Measurements from ENCODE around the gene DLK2. TPM values are rescaled to one million over a fixed set of nuclear protein-coding genes. Genes with fewer than 3 reads are reported as not detected.
"Not testable (repeated sequence)": the region's sequence is repeated elsewhere in the genome, so short reads cannot be mapped to it uniquely, and the experiment has no call there.

Gene DLK2
- total RNA-seq, 1 donor from 2014 or later = 3.9 TPM

DNA sequence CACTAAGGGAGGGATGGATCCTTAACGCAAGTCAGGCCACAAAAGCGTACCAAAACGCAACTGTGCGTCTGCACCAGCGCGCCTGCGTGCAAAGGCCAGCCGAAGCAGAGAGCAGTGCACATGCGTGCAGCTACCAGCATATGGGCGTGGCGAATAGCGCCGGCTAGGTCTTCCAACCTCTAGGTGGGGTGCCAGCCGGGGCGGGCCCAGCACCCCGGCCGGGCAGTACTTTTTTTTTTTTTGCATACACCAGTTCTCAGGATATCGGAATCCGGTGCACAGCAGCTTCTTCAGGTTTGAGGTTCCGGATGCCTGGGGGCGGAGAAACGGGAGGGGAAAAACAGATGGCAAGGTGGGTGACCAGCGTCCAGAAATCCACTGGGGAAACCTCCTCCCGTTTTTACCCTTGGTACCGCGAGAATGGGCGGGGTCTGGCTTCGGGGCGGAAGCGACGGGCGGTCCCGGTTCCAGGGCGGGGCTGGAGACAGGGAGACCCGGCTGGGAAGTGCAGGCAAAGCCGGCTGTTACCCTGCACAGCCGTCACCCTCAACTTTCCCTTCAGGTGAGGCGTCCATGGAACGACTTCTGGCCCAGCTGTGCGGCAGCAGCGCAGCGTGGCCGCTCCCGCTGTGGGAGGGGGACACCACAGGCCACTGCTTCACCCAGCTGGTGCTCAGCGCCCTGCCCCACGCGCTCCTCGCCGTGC is 27.8 kb downstream of the DLK2 start, which contains the start of gene ABCC10:
TSS of gene ABCC10 (plus strand) at position 136 of the 706 bp plus-strand sequence. CDS start at position 574, 438 bp downstream.
- no peaks in the 10 kb centered on the region for H3K9me3 ChIP-seq
- intact Hi-C loops (cut with DNase I) = loop anchor here (2.0 kb wide), 1 partner anchor 59 kb away; the partner anchor contains the start of gene ZNF318
- H3K27ac ChIP-seq = peak within 1 kb of the TSS; percentile 82
- DNase-seq (ENCODE audit: extremely low spot score in 2 of 2) = peak in 1 of 2 donors; percentile 96
- H3K27me3 ChIP-seq = no peaks in the 10 kb centered on the region
- H3K36me3 ChIP-seq = no peaks in the 10 kb centered on the region
- TF ChIP-seq POLR2A (IDR thresholded peaks at IDR 0.05) (peak in 1 of 2 donors; percentile 46), POLR2AphosphoS5 (IDR thresholded peaks at IDR 0.05; ENCODE audit: insufficient read depth in 1 of 2, low read depth in 1 of 2) (peak; percentile 86 to 95)
- TF ChIP-seq, protein P1, sequence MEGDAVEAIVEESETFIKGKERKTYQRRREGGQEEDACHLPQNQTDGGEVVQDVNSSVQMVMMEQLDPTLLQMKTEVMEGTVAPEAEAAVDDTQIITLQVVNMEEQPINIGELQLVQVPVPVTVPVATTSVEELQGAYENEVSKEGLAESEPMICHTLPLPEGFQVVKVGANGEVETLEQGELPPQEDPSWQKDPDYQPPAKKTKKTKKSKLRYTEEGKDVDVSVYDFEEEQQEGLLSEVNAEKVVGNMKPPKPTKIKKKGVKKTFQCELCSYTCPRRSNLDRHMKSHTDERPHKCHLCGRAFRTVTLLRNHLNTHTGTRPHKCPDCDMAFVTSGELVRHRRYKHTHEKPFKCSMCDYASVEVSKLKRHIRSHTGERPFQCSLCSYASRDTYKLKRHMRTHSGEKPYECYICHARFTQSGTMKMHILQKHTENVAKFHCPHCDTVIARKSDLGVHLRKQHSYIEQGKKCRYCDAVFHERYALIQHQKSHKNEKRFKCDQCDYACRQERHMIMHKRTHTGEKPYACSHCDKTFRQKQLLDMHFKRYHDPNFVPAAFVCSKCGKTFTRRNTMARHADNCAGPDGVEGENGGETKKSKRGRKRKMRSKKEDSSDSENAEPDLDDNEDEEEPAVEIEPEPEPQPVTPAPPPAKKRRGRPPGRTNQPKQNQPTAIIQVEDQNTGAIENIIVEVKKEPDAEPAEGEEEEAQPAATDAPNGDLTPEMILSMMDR (IDR thresholded peaks at IDR 0.05) = peak in 2 of 3 experiments; percentile 21 to 47
- H3K4me1 ChIP-seq = peaks cover 24% of the 10 kb centered on the region
- peak within 1 kb of the TSS; percentile 55 to 82 for H3K4me3 ChIP-seq

- Histone ChIP-seq H3K9me3 (no peaks in the 10 kb centered on the region), H3K27ac (peak overlapping the region; percentile 82), H3K4me1 (peaks cover 24% of the 10 kb centered on the region), H3K36me3 (no peaks in the 10 kb centered on the region), H3K27me3 (no peaks in the 10 kb centered on the region), H3K4me3 (peak overlapping the region; percentile 55 to 82)
- no peak for DNase-seq (ENCODE audit: extremely low spot score in 2 of 2)
- TF ChIP-seq, protein P1 (IDR thresholded peaks at IDR 0.05) = no peak
- TF ChIP-seq POLR2A (IDR thresholded peaks at IDR 0.05) (no peak), POLR2AphosphoS5 (IDR thresholded peaks at IDR 0.05; ENCODE audit: insufficient read depth in 1 of 2, low read depth in 1 of 2) (no peak)
- intact Hi-C loops (cut with DNase I) = loop anchor here (2.0 kb wide), 1 partner anchor 58 kb away; the partner anchor contains the start of gene ZNF318
Observed at GRCh38 chr6:43426928-43427405, 28.4 kb downstream of the DLK2 start.

DNA sequence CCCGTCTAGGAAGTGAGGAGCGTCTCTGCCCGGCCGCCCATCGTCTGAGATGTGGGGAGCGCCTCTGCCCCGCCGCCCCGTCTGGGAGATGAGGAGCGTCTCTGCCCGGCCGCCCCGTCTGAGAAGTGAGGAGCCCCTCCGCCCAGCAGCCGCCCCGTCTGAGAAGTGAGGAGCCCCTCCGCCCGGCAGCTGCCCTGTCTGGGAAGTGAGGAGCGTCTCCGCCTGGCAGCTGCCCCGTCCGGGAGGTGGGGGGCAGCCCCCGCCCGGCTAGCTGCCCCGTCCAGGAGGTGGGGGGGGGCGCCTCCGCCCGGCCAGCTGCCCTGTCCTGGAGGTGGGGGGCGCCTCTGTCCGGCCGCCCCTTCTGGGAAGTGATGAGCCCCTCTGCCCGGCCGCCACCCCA is 30.3 kb downstream of the DLK2 start:
- H3K36me3 ChIP-seq; intact Hi-C loops (cut with DNase I); H3K9me3 ChIP-seq; H3K27me3 ChIP-seq; H3K4me3 ChIP-seq; H3K27ac ChIP-seq; DNase-seq (ENCODE audit: extremely low spot score in 2 of 2): not testable (repeated sequence)
- H3K4me1 ChIP-seq = peaks cover 21% of the 10 kb centered on the region

DNA sequence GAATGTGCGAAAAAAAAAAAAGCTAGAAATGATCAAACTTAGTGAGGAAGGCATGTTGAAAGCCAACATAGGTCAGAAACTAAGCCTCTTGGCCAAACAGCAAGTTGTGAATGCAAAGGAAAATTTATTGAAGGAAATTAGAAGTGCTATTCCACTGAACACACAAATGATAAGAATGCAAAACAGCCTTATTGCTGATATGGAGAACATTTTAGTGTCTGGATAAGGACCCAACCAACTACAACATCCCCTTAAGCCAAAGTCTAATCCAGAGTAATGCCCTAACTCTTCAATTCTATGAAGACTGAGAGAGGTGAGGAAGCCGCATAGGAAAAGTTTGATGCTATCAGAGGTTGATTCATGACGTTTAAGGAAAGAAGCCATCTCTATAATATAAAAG is 33.5 kb downstream of the DLK2 start:
- Histone ChIP-seq H3K4me1 (no peaks in the 10 kb centered on the region), H3K9me3 (no peaks in the 10 kb centered on the region), H3K36me3 (no peaks in the 10 kb centered on the region), H3K27me3 (no peaks in the 10 kb centered on the region), H3K27ac (no peak overlapping the region), H3K4me3 (no peak overlapping the region)
- intact Hi-C loops (cut with DNase I) = no loop called here
- TF ChIP-seq POLR2A (IDR thresholded peaks at IDR 0.05) (no peak), POLR2AphosphoS5 (IDR thresholded peaks at IDR 0.05; ENCODE audit: insufficient read depth in 1 of 2, low read depth in 1 of 2) (no peak)
- TF ChIP-seq, protein P1 (IDR thresholded peaks at IDR 0.05) = no peak
- DNase-seq (ENCODE audit: extremely low spot score in 2 of 2) = no peak

DNA sequence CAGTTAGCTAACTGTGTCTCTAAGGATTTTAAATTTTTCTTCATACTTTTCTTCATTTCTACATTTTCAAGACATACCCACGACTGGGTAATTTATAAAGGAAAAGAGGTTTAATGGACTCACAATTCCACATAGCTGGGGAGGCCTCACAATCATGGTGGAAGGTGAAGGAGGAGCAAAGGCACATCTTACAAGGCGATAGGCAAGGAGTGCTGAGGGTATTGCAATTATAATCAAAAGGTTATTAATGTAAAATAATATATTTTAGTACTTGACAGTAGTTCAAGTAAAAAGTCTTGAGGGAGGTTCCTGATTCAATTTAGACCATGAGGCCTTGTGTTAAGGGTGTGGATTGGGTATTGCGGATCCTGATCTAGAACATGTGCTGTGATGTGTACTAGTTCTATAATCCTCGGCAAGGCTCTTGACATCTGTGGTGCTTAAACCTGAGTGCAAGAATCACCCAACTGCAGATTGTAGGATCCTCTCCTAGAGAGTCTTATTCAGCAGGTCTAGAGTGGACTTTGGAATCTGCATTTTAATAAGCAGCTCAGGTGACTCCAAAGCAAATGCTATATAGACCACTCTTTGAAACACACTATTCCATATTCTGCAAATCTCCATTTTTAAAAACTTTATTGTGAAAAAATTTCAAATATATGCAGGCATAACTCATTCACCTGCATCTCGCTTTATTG is 35.2 kb downstream of the DLK2 start:
- H3K36me3 ChIP-seq = no peaks in the 10 kb centered on the region
- H3K9me3 ChIP-seq = no peaks in the 10 kb centered on the region
- DNase-seq (ENCODE audit: extremely low spot score in 2 of 2) = no peak
- no peaks in the 10 kb centered on the region for H3K27me3 ChIP-seq
- TF ChIP-seq POLR2A (IDR thresholded peaks at IDR 0.05) (no peak), POLR2AphosphoS5 (IDR thresholded peaks at IDR 0.05; ENCODE audit: insufficient read depth in 1 of 2, low read depth in 1 of 2) (no peak)
- TF ChIP-seq, protein P1 (IDR thresholded peaks at IDR 0.05) = no peak
- no peaks in the 10 kb centered on the region for H3K4me1 ChIP-seq
- H3K27ac ChIP-seq = no peak overlapping the region
- intact Hi-C loops (cut with DNase I) = no loop called here
- H3K4me3 ChIP-seq = no peak overlapping the region

Data from vagina (tissue), 2 donors.